Measurements from ENCODE around the gene OSTF1. TPM values are rescaled to one million over a fixed set of nuclear protein-coding genes. Genes with fewer than 3 reads are reported as not detected.
A peak's percentile ranks its signal among the peaks of the same experiment; 100 is the strongest.

The OSTF1 gene, protein sequence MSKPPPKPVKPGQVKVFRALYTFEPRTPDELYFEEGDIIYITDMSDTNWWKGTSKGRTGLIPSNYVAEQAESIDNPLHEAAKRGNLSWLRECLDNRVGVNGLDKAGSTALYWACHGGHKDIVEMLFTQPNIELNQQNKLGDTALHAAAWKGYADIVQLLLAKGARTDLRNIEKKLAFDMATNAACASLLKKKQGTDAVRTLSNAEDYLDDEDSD
- 18.3 TPM for total RNA-seq

- peak; percentile 86 to 96 (median 95) for DNase-seq (ENCODE audit: low read depth in 2 of 3, low spot score in 2 of 3)
Observed at GRCh38 chr9:75087824-75088645, at the start of gene OSTF1, which contains the start of gene NMRK1. OSTF1 (plus strand) TSS chr9:75088514; CDS start chr9:75088693, 179 bp downstream. NMRK1 (minus strand) TSS chr9:75088155; CDS start chr9:75083115, 5,040 bp downstream.

DNA sequence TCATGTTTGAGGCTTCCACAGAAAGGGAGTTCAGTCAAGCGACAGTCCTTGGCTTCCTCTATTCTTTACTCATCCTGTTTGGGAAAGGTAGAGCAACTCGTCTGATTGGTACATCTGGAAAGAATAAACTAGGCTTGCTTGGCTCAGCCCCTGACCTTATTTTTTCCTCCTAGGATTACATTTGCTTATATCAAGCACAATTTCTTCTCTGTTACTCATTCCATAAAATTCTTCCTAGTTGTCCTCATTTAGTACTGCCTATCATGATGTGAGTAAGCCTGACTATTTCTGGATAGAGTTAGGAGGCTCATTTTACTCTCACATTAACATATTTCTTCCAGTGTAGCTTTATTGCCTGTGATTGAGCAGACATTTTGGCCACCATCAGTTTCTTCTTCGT lies 49.3 kb upstream of the OSTF1 start:
- no peak for DNase-seq (ENCODE audit: low read depth in 2 of 3, low spot score in 2 of 3)

- DNase-seq (ENCODE audit: low read depth in 2 of 3, low spot score in 2 of 3) = no peak
Observed at GRCh38 chr9:75039801-75040200, 48.5 kb upstream of the OSTF1 start.

- DNase-seq (ENCODE audit: low read depth in 2 of 3, low spot score in 2 of 3) = no peak
Observed at GRCh38 chr9:75041041-75041440, 47.3 kb upstream of the OSTF1 start.

GRCh38 chr9:75046725-75047345 lies 41.5 kb upstream of the OSTF1 start:
- DNase-seq (ENCODE audit: low read depth in 2 of 3, low spot score in 2 of 3) = no peak

DNA sequence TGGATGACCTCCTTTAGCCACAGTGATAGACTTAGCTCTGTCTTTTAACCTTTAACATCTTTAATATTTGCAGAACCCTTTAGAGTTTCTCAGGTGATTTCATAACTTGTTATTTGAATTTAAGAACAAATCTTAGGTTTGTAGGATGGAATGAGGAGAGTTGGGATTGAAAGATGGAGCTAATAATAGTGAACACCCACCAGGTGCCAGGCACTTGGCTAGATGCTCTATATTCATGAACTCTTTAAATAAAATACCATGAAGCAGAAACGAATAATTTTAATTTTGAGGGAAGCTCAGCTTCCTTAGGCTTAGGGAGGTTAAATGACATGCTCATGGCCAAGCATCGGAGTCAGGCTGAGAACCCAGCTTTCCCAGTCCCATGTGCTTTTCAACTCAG lies 40.8 kb upstream of the OSTF1 start:
- DNase-seq (ENCODE audit: low read depth in 2 of 3, low spot score in 2 of 3) = no peak

GRCh38 chr9:75051285-75051684 lies 37.0 kb upstream of the OSTF1 start:
- DNase-seq (ENCODE audit: low read depth in 2 of 3, low spot score in 2 of 3) = no peak

DNA sequence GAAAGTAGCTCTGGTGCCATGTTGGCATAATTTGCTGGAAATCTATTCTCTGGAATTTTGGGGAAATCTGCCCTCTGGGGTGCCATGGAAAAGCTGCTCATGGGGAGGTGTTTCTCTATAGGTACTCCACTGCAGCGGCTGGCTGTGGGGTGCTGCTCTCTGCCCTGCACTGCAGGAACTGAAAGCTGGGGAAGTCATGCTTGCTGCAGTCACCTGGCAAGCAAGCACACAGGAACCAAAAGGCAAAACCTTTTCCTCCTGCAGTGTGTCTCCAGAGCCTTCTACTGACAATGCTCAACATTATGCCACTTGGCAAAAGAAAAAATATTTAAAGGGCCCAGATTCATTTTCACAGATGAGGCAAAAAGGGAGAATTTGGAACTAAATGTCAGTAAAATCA lies 34.4 kb upstream of the OSTF1 start:
- no peak for DNase-seq (ENCODE audit: low read depth in 2 of 3, low spot score in 2 of 3)

- DNase-seq (ENCODE audit: low read depth in 2 of 3, low spot score in 2 of 3) = no peak
Observed at GRCh38 chr9:75054368-75055001, 33.8 kb upstream of the OSTF1 start.

DNA sequence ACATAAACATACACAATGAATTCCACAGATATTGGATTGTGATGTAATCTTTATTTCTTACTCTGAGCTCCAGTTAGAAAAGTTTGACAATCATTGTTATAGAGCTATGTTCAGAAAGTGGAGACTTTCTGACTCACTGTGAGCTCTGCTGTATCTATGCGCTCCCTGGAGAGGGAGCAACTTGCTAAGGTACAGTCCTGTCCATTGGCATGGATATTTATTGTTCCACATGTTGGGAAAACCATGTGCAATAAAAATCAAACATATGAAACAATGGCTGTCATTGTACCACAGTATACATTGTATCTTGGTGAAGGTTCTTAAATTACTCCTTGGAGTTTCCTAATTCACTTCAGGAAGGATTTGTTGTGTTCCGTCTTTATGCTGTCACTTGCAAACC lies 27.1 kb upstream of the OSTF1 start:
- DNase-seq (ENCODE audit: low read depth in 2 of 3, low spot score in 2 of 3) = no peak

DNA sequence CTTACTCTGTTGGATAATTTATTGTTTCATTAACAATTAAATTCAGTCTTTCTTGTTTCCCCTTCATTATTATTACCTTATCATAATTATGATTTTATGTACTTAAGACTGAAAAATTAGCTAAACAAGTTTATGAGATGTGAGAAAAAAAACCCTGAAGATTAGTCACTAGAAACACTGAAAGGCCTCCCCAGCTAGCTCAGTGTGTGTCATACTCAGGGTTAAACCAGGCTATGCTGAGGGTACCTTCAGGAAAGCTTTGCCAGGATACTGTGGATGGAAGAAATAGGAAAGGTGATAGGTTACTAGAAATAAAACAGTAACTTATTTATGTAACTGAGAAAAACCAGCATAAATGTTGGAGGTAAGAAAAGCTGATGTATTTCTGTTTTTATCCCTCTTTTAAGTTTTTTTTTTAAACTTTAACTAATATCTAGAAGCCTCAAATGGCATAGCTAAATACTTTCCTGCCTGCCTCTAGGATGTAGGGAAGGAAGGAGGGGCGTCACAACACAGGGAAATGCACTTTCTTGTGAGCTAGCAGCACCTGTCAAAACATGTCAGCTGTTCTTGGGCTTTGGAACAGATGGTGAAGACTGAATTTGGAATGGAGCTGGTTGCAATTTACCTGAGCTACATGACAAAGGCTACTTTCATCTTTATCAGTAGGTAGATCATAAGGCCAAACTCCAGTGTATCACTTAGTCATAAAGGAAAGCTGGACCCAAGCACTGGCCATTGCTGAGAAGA lies 24.6 kb upstream of the OSTF1 start:
- no peak for DNase-seq (ENCODE audit: low read depth in 2 of 3, low spot score in 2 of 3)

GRCh38 chr9:75064307-75065025 lies 23.8 kb upstream of the OSTF1 start:
- DNase-seq (ENCODE audit: low read depth in 2 of 3, low spot score in 2 of 3) = no peak

- no peak for DNase-seq (ENCODE audit: low read depth in 2 of 3, low spot score in 2 of 3)
Observed at GRCh38 chr9:75065510-75065909, 22.8 kb upstream of the OSTF1 start.

DNA sequence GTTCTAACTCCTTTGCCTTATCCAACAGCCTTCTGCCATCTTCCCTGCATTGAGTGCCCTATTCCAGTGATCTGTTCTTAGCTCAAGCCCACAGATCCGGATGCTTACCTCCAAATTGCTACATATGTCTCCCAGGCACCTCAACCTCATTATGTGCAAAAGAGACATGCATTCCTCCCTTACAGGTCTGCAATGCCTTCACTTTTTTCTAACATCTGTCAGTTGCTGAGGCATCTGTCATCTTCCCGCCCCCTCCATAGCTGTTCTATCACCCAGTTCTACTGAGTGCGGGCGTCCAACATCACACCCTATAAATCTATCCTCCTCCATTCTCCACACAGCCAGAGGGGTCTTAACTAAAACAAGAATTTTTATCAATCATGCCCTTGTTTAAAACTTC lies 20.4 kb upstream of the OSTF1 start:
- no peak for DNase-seq (ENCODE audit: low read depth in 2 of 3, low spot score in 2 of 3)

DNA sequence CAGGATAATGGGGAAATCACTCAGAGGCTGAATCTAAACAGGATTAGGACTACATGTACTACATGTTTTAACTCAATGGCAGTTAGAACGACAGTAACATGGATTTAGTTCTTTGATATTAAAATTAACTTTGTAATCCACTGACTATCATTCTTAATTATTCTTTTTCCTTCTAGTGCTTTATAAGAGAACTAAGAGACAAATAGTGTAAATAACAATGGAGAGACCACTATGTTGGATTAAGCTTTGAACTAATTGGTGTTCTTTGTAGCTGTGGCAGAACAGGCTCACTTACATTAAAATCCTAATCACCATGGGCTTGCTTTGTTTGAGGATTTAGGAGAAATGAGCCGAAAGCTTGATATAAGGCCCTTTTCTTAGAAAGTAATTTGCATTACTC lies 19.1 kb upstream of the OSTF1 start:
- no peak for DNase-seq (ENCODE audit: low read depth in 2 of 3, low spot score in 2 of 3)

DNA sequence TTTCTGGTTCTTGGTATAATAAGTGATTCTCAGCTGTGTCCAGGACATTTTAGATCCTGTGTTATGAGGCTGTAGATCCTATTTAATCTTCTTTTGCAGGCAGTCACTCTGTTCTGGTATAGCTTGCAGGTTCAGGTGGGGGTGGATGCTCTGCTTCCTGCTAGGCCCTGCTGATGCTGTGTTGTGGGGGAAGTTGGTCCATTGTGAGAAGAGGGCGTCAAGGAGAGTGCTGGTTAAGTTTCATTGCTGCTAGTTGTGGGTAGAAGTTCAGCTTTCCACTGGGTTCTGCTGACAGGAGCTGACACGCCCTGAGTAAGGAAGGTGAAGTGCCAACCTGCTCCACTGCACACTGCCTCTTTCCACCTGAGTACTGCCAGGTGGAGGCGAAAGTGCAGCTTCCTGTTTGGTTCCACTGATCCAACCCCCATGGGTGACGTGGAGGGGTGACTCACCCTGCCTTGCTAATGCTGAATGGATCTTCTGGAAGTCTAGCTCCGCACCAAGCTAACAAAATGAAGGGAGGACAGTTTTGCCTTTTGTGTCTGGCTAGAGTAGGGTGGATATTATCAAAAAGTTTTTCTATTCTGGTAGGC lies 16.7 kb upstream of the OSTF1 start:
- no peak for DNase-seq (ENCODE audit: low read depth in 2 of 3, low spot score in 2 of 3)

DNA sequence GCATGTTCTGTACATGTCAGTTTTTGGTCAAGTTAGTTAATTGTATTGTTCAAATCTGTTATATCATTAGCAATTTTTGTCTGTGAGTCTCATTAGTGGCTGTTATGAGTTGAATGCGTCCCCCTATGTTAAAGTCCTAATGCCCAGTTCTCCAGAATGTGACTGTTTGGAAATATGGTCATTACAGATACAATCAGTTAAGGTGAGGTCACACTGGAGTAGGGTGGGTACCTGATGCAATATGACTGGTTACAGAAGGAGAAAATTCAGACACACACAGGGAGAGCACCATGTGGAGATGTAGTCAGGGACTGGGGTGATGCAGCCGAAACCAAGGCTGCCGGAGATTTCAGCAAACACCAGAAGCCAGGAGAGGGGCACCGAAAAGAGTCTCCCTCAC lies 15.4 kb upstream of the OSTF1 start:
- no peak for DNase-seq (ENCODE audit: low read depth in 2 of 3, low spot score in 2 of 3)

DNA sequence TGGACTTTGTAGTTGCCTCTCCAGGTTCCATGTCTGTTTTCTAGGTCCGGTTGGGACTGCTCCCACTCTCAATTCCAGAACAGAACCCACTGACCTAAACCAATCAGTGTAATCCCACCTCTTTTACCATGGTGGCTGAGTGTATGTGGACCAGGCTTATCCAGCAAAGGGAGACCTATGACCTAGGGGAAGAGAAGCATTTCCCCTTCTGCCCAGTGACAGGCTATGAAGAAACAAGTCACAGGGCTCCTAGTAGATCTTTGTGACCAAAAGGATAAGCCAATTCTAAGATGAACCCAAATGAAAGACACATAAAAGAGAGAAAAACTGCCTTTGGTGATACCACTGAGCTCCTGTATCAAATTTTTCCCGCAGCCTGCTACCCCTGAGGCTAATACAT lies 6.7 kb upstream of the OSTF1 start:
- DNase-seq (ENCODE audit: low read depth in 2 of 3, low spot score in 2 of 3) = no peak

GRCh38 chr9:75083188-75083970 lies 4.9 kb upstream of the OSTF1 start:
- no peak for DNase-seq (ENCODE audit: low read depth in 2 of 3, low spot score in 2 of 3)

All from hematopoietic multipotent progenitor cell (in vitro differentiated cells).